BE2C (cell line): ENCODE results near the gene JARID2.

Experiments
- DNase-seq: peaks from one replicate; pipeline ENCODE4 v3.0.0-alpha.2; 2020
- H3K27me3 ChIP-seq: fragments of 250-450 bp; sonication (Bioruptor Pico); 2 replicates; pipeline ENCODE4 v1.5.1; 2020; ENCODE audit warnings: mild to moderate bottlenecking
- H3K36me3 ChIP-seq: fragments of 250-450 bp; sonication (Bioruptor Pico); 2 replicates; pipeline ENCODE4 v1.5.1; 2020; ENCODE audit warnings: mild to moderate bottlenecking
- H3K4me1 ChIP-seq: fragments of 250-450 bp; sonication (Bioruptor Pico); 2 replicates; pipeline ENCODE4 v1.5.1; 2020
- H3K4me3 ChIP-seq: 2 replicates; pipeline ENCODE4 v1.5.1; 2011; ENCODE audit warnings: low read depth, low read length
- H3K9me3 ChIP-seq: fragments of 250-450 bp; sonication (Bioruptor Pico); 2 replicates; pipeline ENCODE4 v1.5.1; 2020
- TF ChIP-seq, protein P1 (sequence below): IDR thresholded peaks from 2 replicates; pipeline ENCODE4 v1.5.1; 2012; ENCODE audit warnings: mild to moderate bottlenecking, low read depth, low read length

JARID2 gene

DNA sequence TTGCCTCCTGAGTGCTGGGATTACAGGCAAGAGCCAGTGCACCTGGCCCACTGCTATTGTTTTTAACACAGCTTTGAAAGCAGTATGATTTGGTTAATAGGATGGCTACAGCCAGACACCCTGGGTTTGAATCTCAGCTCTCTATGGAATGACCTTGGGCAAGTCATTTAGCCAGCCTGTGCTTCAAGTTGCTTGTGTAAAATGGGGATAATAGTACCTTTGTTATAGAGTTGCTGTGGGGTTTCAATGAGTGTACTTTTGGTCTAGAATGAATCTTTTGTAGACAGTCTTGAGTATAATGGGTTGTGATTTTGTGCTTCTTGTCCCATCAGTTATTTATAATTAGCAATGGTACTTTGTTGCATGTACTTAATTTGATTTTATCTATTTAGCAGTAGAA is 70.9 kb downstream of the JARID2 start:
- DNase-seq = no peak
- Histone ChIP-seq H3K36me3 (no peaks in the 10 kb centered on the region), H3K27me3 (no peaks in the 10 kb centered on the region), H3K4me1 (peaks cover 18% of the 10 kb centered on the region), H3K9me3 (no peaks in the 10 kb centered on the region), H3K4me3 (no peak overlapping the region)
- TF ChIP-seq, protein P1, sequence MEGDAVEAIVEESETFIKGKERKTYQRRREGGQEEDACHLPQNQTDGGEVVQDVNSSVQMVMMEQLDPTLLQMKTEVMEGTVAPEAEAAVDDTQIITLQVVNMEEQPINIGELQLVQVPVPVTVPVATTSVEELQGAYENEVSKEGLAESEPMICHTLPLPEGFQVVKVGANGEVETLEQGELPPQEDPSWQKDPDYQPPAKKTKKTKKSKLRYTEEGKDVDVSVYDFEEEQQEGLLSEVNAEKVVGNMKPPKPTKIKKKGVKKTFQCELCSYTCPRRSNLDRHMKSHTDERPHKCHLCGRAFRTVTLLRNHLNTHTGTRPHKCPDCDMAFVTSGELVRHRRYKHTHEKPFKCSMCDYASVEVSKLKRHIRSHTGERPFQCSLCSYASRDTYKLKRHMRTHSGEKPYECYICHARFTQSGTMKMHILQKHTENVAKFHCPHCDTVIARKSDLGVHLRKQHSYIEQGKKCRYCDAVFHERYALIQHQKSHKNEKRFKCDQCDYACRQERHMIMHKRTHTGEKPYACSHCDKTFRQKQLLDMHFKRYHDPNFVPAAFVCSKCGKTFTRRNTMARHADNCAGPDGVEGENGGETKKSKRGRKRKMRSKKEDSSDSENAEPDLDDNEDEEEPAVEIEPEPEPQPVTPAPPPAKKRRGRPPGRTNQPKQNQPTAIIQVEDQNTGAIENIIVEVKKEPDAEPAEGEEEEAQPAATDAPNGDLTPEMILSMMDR = no peak

DNA sequence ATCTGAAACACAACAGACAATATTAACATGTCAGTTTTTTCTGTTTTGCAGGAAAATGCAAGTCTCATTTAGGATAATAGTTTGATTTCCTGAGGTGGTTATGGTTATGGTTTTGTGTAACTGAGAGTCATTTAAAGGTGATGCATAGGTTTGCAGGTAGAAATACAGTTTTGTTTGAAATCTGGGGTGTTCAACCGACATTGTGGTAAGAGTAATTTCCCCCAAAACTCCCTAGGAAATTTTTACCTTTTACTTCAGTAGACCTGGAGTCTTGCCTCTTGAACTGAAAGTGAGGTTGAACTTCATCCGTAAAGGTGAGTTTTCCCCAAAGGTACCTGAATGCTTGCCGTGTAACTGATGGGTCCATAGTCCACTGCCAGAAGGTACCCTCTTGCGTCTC is 71.4 kb downstream of the JARID2 start:
- Histone ChIP-seq H3K4me3 (no peak overlapping the region), H3K27me3 (no peaks in the 10 kb centered on the region), H3K4me1 (peaks cover 17% of the 10 kb centered on the region), H3K9me3 (no peaks in the 10 kb centered on the region), H3K36me3 (no peaks in the 10 kb centered on the region)
- TF ChIP-seq, protein P1 = no peak
- no peak for DNase-seq

DNA sequence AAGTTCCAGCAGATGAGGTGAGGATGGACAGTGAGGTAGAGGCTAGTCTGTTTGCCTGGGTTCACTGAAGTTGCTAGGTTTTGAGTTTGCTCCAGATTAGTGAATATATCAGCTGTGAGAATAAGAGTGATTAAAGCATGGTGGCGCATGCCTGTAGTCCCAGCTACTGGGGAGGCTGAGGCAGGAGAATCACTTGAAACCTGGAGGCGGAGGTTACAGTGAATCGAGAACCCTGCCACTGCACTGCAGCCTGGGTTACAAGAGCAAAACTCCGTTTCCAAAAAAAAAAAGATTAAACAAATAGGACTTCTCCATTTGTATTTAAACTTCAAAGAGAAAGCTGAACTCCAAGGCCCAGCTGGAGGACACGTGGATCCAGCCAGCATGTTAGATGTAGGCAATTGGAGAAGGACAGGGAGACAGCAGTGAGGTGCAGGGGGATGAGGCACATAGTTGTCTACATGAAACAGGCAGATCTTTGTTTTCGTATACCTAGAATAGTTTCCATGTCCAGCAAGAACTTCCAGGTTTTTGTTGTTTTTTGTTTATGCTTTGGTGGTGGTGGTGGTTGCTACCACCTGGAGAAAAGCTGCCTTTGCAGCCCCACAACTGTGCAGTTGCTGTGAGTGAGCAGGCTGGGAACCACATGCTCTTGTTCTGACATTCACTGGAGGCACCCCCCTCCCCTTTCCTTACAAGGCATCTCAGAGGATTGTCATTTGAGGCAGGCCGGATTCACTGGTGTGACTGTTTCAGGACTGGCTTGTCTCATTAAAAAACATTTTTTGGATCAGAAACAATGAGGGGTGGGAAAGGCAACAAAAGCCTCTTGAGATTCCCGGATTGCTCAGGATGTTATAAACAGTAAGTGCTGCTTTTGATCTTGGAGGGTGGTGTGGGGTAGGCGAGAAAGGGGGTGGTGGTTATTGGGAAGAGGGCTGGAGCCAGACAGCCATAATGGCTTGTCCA is 72.3 kb downstream of the JARID2 start:
- no peaks in the 10 kb centered on the region for H3K9me3 ChIP-seq
- H3K36me3 ChIP-seq = no peaks in the 10 kb centered on the region
- no peaks in the 10 kb centered on the region for H3K27me3 ChIP-seq
- H3K4me3 ChIP-seq = no peak overlapping the region
- DNase-seq = no peak
- H3K4me1 ChIP-seq = peaks cover 7% of the 10 kb centered on the region
- TF ChIP-seq, protein P1 = no peak

GRCh38 chr6:15319677-15320076 is 73.8 kb downstream of the JARID2 start:
- no peak for DNase-seq
- H3K4me3 ChIP-seq = no peak overlapping the region
- H3K9me3 ChIP-seq = no peaks in the 10 kb centered on the region
- TF ChIP-seq, protein P1 = no peak
- H3K27me3 ChIP-seq = no peaks in the 10 kb centered on the region
- no peaks in the 10 kb centered on the region; the same call in 1 of the 2 replicates for H3K4me1 ChIP-seq
- H3K36me3 ChIP-seq = no peaks in the 10 kb centered on the region

DNA sequence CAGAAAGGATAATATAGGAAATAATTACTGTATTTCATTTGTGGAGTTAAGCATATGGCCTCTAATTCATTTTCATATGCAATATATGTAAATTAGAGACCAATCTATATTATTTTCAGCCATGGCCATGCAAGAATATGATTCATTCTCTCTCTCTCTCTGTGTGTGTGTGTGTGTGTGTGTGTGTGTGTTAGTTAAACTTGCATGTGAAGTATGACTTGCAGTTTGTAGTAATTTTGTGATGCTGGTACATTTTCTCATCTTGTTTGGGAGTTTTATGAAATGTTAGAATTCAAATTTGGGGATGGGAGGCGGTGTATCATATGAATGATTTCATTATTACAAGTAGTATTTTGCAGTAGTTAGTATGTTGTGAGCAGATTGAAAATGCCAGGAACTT is 74.8 kb downstream of the JARID2 start:
- no peaks in the 10 kb centered on the region; the same call in 1 of the 2 replicates for H3K4me1 ChIP-seq
- no peaks in the 10 kb centered on the region for H3K36me3 ChIP-seq
- no peak for DNase-seq
- no peaks in the 10 kb centered on the region for H3K27me3 ChIP-seq
- H3K4me3 ChIP-seq = no peak overlapping the region
- TF ChIP-seq, protein P1 = no peak
- no peaks in the 10 kb centered on the region for H3K9me3 ChIP-seq

GRCh38 chr6:15322184-15322583 is 76.3 kb downstream of the JARID2 start:
- H3K36me3 ChIP-seq = no peaks in the 10 kb centered on the region
- H3K4me3 ChIP-seq = no peak overlapping the region
- H3K4me1 ChIP-seq = peaks cover 6% of the 10 kb centered on the region
- H3K9me3 ChIP-seq = no peaks in the 10 kb centered on the region
- TF ChIP-seq, protein P1 = no peak
- H3K27me3 ChIP-seq = no peaks in the 10 kb centered on the region
- DNase-seq = no peak
